K562 (cell line): ENCODE results near the gene ESPL1. TPM values are rescaled to one million over a fixed set of nuclear protein-coding genes. Genes with fewer than 3 reads are reported as not detected.

Experiments used
- ARNT ChIP-seq, 2 experiments: fragments of 450-650 bp; IDR thresholded peaks; 2 replicates each; pipeline ENCODE4 v1.6.1; 2016; ENCODE audit warnings: mild to moderate bottlenecking in 1 of 2
- C11orf30 ChIP-seq: fragments of 450-650 bp; IDR thresholded peaks from 2 replicates; pipeline ENCODE4 v1.6.1; 2016; ENCODE audit warnings: low read depth, mild to moderate bottlenecking
- DNMT1 ChIP-seq: fragments of 450-650 bp; IDR thresholded peaks from 2 replicates; pipeline ENCODE4 v1.6.1; 2016; ENCODE audit warnings: antibody characterized with exemption, mild to moderate bottlenecking
- HNRNPLL ChIP-seq: fragments of 200-400 bp; formaldehyde crosslinking; IDR thresholded peaks from 2 replicates; pipeline ENCODE4 v1.6.1; 2017; ENCODE audit warnings: low read length, low read depth, mild to moderate bottlenecking; ENCODE audit not compliant: poor library complexity, severe bottlenecking
- MYBL2 ChIP-seq, 2 experiments: fragments of 450-650 bp in 1 of 2; sonication (generic) in 1 of 2; formaldehyde crosslinking in 1 of 2; IDR thresholded peaks; 2 replicates each; pipeline versions ENCODE4 v1.6.1 to v1.8.1; 2017 to 2022; ENCODE audit warnings: borderline replicate concordance in 1 of 2, inconsistent platforms in 1 of 2, low read depth in 1 of 2, mild to moderate bottlenecking in 1 of 2, missing genetic modification reagents in 1 of 2, moderate library complexity in 1 of 2
- NFATC3 ChIP-seq: fragments of 450-650 bp; IDR thresholded peaks from 2 replicates; pipeline ENCODE4 v1.6.1; 2017; ENCODE audit warnings: mild to moderate bottlenecking
- VEZF1 ChIP-seq: fragments of 200-800 bp; sonication (Bioruptor generic); IDR thresholded peaks from 2 replicates; pipeline ENCODE4 v1.6.1; 2017; ENCODE audit warnings: missing genetic modification characterization, missing compliant biosample characterization
- ZKSCAN1 ChIP-seq: fragments of 150-350 bp; IDR thresholded peaks from 2 replicates; pipeline ENCODE4 v1.6.1; 2016; ENCODE audit warnings: low read depth, low read length
- ZNF384 ChIP-seq: IDR thresholded peaks from 2 replicates; pipeline ENCODE4 v1.6.1; 2012; ENCODE audit warnings: low read depth, low read length, improper control_type of control experiment
- ZZZ3 ChIP-seq: fragments of 450-650 bp; IDR thresholded peaks from 2 replicates; pipeline ENCODE4 v1.6.1; 2016; ENCODE audit warnings: antibody characterized with exemption, mild to moderate bottlenecking, moderate library complexity
- polyA plus RNA-seq, 8 experiments: library from polyadenylated mRNA; depleted of rRNA in 4 of 8; stranded (reverse) in 5 of 8; unstranded in 3 of 8; fragments of >200 nt; fragmentation: Nextera tagmentation in 2 of 8; fragmentation: Illumina TruSeq in 1 of 8; extraction: Ambion mirVana in 2 of 8; extraction: Trizol in 1 of 8; gene quantifications; 2 replicates each; pipeline versions ENCODE4 v1.2.1 to v1.2.3, GENCODE V29; 2011 to 2014; ENCODE audit warnings: inconsistent platforms in 1 of 8, missing spikeins in 1 of 8
- total RNA-seq, 7 experiments: library from RNA; depleted of rRNA in 6 of 7; stranded (reverse); fragments of >200 nt in 6 of 7; fragmentation: Illumina TruSeq in 2 of 7; extraction: Trizol in 2 of 7; gene quantifications; 2 replicates each; pipeline versions ENCODE4 v1.2.1 to v1.2.3, GENCODE V29; 2011 to 2021; ENCODE audit warnings: low replicate concordance in 1 of 7

ESPL1 gene
- total and polyA plus RNA-seq, 9 of the 15 experiments (the other 6 are each of a cell fraction or from before 2014, with no cell fraction given): 1.2 to 55.0 (median 18.7) TPM

- no peak for TF ChIP-seq VEZF1
- peak; percentile 33; the same call in 1 of the 2 replicates for TF ChIP-seq NFATC3
- 0 out of 4 replicates have a peak, but pooled peaks of 1 of the 2 experiments have one; percentile 13 for TF ChIP-seq ARNT (IDR thresholded peaks at IDR 0.05)
- TF ChIP-seq MYBL2 (IDR thresholded peaks at IDR 0.05; ENCODE audit: low read depth): no peak
- TF ChIP-seq MYBL2 (CRISPR knock-in tag; IDR thresholded peaks at IDR 0.05; ENCODE audit: borderline replicate concordance): no peak
- peak; percentile 53 for TF ChIP-seq C11orf30
- TF ChIP-seq ZKSCAN1: peak; percentile 97
- no peak for TF ChIP-seq ZZZ3
- TF ChIP-seq DNMT1: no peak
- peak; percentile 56; the same call in 1 of the 2 replicates for TF ChIP-seq ZNF384
- TF ChIP-seq HNRNPLL: no peak
These were observed 647 bp upstream of the ESPL1 start (continued) for GRCh38 chr12:53267306-53267998.
